Hematopoietic multipotent progenitor cell treated with erythropoietin and hydrocortisone succinate and interleukin-3 and kit ligand, for 6 days (in vitro differentiated cells): ENCODE results near the gene FADD.

Experiments
- DNase-seq: peaks from one replicate; pipeline ENCODE4 v3.0.0-alpha.2; 2015

The FADD gene, protein sequence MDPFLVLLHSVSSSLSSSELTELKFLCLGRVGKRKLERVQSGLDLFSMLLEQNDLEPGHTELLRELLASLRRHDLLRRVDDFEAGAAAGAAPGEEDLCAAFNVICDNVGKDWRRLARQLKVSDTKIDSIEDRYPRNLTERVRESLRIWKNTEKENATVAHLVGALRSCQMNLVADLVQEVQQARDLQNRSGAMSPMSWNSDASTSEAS

DNA sequence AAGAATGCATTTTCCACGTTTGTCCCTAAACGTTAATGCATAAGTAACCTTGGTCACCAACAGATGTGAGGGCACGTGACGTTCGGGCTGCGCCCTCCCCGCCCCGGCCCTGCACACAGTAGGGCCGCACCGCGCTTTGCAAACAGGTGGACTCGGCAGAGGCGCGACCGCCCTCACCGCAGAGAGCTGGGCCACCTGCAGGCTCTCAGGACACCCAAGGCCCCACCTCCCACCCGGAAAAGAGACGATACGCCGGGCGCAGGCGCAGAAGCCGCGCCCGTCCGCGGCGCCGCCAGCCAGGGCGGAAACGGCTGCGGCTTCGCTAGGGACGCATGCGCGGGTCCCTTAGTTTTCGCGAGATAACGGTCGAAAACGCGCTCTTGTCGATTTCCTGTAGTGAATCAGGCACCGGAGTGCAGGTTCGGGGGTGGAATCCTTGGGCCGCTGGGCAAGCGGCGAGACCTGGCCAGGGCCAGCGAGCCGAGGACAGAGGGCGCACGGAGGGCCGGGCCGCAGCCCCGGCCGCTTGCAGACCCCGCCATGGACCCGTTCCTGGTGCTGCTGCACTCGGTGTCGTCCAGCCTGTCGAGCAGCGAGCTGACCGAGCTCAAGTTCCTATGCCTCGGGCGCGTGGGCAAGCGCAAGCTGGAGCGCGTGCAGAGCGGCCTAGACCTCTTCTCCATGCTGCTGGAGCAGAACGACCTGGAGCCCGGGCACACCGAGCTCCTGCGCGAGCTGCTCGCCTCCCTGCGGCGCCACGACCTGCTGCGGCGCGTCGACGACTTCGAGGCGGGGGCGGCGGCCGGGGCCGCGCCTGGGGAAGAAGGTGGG, at the start of gene FADD:
TSS of gene FADD (plus strand) at position 377 of the 831 bp plus-strand sequence. CDS start at position 541, 164 bp downstream.
- peak; percentile 97 for DNase-seq

DNA sequence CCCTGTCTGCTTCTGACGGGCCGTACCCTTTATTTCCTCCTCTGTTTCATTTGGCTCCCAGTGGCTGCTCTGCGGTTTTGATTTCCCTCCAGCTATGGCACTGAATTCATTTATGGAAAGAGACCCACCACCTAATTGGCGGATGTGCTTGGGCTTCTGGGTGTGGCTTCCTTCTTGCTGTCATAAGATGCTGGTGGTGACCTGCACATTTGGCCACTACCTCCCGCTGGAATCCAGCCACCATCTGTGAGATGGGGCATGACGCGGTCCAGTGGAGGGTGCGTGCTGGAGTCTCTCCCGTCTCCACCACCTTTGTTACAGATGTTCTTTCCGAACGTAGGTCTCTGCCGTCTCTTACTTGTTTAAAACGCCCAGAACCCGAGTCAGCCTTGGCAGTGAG, 47.7 kb upstream of the FADD start:
- DNase-seq = no peak

DNA sequence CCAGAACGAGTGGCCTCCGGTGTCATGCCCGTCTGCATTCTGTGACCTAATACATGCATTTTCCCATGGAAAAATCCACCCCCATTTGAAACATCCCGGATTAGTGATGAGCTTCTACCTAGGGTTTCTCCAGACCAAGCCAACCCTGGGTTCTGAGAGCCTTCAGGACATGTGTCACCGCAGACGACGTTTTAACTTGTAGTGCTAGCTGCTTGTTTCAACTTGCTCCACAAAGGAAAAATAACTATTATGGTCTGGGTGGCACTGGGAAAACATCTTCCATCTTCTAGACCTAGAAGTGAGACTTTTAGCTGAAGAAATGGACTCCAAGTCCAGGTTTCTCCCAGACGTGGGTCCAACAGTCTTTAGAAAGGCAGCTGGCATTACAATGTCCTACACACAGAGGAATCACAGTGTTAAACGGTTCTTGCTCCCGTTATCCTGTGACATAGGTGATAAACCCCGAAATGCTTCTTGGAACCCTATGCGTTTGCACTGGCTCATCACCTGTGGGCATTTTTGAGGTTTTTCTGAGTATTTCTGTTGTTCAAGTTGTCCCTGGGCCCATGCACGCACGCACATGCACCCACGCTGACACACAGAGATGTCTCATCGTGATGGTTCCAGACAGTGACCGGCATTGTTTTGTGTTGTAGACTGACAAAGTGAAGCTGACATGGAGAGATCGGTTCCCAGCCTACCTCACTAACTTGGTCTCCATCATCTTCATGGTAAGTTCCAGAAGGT, 46.6 kb upstream of the FADD start:
- no peak for DNase-seq

DNA sequence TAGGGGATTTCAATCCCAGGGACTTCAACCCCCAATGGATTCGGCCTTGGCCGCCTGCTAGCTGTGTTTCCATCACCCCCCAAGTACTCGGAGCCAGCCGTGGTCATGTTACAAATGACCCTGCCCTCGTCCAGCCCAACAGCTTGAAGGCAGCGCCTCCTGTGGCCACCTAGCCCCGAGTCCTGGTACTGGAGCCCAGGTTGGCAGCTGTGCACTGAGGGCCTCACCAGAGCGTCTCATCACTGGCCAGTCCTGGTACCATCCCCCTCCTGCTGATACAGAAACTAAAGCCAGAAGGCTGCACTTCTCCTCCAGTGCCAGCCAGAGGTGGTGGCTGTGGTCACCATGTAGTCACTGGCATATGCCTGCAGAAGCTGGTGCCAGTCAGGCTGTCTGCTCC, 44.9 kb upstream of the FADD start:
- DNase-seq = peak; percentile 9

DNA sequence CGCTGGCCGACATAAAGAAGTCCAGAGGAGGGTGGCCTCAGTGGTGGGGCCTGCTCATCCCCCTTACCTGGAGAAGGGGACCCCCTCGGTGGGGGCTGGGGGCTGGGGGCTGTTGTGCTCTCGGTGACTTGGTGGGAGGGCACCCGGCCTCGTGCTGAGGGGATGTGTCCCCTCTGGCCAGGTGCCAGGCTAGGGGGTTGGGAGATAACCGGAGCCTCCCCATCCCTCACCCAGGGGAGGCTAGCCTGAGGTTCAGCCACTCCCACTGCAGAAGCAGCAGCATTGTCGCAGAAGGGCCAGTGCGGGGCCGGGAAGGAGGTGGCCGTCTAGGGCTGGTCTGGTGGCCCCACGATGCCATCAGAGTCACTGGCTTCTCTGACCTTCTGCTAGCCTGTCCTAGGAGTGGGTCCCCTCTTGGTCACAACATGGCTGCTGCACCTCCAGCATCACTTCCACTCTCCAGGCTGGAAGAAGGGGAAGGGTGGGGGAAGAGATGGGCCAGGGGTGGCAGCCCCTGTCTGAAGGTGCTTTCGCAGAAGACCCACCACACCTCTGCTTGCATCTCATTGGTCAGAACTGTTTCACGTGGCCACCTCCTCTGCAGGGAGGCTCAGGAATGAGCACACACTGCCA, 44.2 kb upstream of the FADD start:
- DNase-seq = no peak

DNA sequence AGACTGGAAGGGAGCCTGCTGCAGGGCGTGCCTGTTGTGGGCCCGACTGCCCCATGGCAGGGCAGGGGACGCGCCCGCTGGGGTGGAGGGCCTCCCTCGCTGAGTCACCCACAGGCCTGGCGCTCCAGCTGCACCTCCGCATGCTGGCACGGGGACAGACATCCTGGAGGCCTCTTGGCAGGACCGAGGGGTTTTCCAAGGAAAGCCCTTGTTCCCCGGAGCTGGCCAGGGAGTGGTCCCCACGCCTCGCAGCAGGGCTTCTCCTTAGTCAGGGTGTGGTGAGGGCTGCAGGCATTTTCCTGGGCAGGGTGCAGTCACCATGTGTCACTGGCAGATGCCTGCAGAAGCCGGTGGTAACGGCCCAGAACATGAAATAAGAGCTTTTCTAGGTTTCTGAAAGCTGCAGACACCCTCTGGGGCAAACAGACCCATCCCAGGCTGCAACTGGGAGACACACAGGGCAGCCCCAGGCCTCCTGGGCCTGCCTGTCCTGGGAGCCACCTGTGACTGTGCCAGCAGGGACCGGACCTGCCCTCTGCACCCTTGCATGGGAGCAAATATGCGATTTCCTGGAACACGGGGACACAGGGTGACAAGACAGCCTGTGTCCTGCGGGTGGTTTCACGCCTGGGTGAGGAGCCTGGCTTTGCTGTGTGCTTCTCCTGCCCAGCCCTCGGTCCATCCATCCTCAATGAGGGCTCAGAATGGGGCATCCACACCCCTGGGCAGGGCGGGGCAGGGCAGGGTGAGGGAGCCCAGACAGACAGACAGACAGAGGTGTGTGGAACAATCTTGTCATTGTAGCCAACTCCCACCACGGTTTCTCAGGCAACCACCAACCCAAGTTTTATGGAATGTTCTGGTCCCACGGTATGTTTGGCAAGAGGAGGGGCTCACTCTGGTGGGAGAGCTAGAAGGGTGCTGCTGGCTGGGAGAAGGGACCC, 43.2 kb upstream of the FADD start:
- no peak for DNase-seq

DNA sequence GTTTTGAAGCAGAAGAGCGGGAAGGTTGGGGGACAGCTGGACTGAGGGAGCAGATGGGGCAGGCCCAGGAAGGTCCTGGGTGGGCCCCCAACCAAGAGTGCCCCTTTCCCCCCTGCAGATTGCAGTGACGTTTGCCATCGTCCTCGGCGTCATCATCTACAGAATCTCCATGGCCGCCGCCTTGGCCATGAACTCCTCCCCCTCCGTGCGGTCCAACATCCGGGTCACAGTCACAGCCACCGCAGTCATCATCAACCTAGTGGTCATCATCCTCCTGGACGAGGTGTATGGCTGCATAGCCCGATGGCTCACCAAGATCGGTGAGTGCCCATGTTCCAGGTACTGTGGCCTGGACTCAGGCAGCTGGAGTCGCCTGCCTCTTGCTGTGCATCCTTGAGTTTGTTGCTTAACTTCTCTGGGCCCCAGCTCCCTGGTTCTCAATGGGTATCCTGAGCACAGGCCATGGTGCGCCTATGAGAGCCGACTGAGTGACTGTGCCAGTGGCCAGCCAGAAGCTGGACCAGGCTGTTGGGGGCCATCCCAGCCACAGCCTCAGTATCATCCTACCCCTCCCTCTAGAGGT, 42.0 kb upstream of the FADD start:
- no peak for DNase-seq

DNA sequence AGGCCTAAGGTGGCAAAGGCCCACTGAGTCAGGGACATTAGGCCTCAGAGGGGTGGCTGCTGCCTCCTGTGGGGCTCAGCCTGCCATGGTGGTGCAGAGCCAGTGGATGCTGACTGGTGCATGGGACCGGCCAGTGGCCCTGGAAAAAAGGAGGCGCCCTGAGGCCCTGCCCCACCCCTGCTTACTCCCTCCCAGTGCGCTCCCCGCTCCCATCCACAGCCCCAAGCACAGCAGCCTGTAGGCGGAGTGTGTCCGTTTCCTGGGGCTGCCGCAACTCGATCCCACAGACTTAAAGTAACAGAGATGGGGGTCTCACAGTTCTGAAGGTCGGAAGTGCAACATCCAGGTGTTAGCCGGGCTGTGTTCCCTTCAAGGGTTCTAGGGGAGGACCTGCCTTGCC, 38.4 kb upstream of the FADD start:
- no peak for DNase-seq

DNA sequence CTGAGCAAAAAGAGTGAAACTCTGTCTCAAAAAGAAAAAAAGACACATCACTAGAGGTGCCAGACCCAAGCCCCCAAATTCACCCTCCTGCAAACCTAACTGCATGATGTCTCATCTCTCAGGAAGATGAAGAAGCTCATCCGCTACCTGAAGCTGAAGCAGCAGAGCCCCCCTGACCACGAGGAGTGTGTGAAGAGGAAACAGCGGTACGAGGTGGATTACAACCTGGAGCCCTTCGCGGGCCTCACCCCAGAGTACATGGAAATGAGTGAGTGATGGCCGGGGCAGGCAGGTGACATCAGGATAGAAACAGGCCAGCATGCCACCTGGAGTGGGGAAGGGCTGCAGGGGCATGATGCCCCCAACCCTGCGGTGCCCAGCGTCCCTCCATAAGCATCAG, 36.0 kb upstream of the FADD start:
- no peak for DNase-seq

DNA sequence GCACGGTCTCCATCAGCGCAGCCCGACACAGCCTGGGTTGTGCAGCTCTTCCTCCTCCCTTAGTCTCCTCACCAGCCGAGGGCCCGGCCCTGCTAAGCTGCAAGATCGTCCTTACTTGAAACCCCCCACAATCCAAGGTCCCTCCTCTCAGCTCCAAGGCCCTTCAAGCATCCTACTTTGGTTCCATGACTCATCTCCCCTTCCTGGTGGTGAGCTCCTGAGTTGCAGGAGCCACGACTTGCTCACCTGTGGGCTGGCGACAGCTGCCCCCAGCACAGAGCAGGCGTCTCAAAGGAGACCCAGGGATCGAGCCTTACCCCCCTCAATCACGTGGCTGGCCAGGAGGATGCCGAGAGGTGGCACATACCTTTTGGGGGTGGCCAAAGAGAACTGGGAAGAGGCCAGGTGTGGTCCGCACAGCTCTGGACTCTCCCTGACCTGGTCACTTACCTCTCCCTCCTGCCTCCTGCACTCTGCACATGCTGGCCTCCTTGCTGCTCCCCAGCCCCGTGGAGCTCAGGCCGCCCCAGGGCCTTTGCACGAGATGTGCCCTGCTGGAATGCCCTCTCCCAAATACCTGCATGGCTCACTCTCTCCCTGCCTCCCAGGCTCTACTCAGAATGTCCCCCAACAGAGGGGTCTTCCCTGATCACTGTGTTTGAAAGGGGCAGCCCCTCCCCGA, 35.2 kb upstream of the FADD start:
- no peak for DNase-seq

DNA sequence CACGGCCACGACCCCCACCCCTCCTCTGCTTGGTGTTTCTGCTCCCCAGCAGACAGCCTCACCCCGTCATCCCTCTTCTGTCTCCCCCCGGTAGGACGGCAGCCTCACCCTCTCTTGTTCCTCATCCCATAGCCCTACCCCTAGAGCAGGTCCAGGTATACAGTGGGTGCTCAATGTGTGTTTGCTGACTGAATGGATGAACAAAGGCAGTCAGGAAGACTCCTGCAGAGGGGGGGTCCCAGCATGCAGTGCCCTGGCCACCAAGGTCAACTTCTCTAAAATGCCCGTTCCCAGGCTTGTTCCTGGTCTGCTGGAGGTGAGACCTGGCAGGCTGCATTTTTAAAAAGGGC, 34.7 kb upstream of the FADD start:
- no peak for DNase-seq

DNA sequence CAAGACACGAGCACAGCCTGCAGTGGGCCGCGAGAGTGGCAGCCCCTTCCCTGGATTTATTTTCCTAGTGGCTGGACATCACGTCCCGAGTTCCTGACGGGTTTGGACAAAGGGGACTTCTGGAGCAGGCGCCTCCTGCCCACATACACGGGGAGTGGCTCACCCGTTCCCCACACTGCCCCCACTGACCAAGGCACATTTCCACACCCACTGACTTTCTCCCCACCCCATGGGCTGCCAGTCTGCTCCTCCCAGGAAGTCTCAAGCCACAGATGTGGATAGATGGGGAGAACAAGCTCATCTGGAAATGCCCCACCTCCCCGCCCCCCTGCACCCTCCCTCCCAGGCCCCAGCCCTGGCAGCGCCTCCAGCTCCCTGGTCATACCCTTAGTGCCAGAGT, 34.0 kb upstream of the FADD start:
- no peak for DNase-seq

DNA sequence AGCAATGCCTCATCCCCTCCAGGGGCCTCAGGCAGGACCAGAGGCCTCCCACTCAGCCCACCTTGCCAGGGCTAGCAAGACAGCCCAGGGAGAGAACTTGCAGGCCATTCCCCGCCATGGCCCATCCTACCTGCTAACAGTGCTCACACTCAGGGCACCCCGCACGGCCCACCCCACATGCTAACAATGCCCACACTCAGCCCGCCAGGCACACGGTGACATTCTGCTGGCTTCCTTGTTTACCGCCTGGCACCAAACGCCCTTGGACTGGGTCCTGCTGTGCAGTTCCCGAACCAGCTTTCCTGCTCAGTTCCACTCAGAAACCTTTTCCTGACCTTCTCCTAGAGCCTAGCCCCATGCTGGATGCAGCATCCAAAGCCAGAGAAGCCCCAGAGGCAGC, 33.5 kb upstream of the FADD start:
- no peak for DNase-seq

DNA sequence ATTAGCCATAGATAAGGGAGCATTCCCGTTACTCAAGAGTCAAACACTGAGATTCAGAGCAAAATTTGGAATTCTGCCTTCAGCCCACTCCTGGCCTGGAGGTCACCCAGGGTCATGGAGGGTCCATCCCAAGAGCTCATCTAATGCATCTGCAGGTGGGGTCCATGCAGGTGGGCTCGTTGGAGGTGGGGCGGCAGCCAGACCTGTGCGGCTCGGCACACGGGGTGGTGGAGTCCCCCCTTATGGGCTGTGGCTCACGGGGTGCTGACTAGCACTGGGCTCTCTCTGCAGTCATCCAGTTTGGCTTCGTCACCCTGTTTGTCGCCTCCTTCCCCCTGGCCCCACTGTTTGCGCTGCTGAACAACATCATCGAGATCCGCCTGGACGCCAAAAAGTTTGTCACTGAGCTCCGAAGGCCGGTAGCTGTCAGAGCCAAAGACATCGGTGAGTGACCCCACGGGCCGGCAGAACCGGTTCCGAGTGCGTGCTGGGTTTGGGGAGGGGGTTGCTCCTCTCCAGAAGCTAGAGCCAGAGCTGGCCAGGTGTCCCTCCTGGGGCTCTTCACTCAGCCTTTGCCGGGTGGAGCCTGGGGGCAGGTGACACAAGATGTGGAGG, 32.4 kb upstream of the FADD start:
- DNase-seq = no peak

DNA sequence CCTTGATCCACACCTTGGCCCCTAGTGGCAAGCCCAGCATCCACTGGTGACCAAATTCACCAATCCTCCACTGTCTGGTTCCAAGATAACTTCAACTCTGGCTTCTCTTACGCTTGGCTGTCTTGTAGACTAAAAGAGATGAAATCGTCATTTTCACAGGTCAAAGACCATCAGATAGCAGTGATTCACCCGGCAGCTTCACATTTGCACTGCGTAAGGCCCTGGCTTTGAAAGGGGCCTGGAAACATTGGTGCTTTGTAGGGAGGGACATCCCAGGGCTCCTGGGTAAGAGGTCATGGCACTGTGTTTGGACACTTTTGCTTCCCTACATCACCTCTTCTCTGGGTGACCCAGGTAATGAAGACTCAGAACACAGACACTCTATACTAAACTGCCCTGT, 30.1 kb upstream of the FADD start:
- no peak for DNase-seq

DNA sequence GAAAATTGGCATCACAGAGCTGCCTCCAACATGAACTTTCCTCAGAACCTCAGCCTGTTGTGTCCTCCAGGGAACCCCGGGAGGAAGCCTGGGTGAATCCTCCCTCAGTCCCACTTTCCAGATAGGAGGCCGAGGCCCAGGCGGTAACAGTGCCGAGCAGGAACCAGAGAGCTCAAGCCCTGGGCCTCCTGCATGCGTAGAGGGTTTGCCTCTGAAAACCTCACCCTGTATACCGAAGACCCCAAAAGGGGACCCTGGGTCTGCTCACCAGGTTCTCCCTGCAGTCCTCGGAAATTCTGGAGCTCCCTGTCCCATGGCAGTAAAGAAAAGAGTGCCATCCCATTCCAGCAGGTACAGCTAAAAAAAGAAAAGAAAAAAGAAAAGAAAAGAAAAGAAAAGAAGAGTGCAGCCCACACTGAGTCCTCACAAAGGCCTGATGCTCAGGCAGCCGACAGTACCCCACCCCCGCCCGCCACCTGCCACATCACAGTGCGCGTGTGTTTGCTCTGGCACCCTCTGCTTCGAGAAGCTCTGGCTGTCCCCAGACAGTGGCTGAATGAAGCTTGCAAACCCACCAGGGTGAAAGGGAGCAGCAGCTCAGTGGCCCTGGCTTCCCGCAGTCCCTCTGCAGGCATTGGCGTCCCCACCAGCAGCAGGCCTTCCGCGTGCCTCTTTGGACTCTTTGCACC, 28.4 kb upstream of the FADD start:
- DNase-seq = no peak

DNA sequence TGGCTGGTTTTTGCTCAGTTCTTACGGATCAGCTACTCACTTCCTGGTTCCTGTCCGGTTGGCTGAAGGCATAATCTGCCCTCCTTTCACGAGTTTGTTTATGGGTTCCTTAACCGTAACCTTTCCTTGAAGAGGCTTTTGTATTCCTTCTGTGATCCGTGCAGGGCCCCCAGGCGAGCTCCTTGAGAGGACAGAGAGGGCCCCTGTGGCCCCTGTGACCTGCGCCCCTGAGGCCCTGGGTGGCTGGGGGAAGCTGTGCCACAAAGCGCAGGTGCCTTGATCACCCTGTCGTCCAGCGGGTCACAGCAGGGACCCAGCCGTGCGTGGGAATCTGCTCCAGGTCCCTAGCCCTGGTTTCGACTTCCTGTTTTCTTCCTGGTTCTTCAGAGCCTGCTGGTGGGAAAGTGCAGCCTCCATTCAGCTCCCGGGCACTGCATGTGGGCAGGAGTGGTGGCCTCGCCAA, 27.8 kb upstream of the FADD start:
- DNase-seq = no peak

DNA sequence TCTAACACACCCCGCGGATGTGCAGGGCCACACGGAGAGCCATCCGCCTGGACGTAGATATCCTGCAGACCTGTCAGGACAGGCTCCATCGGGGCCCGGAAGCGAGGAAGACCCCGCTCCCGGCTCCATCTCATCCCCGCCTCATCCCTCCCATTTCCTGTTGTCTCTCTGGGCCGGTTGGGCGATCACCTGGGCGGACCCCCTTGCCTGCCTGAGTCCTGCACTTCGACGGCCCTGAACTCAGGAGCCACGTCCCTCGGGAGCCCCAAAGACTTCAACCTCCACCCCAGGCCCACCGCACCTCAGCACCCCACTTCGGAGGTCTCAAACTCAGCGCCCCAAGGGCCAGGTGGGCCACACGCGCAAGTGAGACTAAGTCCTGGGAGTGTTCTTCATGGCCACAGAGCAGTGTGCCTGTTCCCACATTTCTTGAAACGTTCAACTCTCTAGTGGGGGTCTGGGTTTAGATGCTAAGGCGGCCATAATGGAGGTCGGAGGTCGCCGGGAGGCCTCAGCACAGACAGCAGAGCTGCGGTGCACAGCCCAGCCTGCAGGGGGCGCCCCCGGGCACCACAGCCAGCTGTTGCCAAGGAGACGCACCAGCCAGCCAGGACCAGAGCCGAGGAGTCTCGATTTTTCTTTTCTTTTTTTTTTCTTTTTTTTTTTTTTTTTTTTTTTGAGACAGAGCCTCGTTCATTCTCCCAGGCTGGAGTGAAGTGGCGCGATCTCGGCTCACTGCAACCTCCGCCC, 26.0 kb upstream of the FADD start:
- peak; percentile 63 for DNase-seq

DNA sequence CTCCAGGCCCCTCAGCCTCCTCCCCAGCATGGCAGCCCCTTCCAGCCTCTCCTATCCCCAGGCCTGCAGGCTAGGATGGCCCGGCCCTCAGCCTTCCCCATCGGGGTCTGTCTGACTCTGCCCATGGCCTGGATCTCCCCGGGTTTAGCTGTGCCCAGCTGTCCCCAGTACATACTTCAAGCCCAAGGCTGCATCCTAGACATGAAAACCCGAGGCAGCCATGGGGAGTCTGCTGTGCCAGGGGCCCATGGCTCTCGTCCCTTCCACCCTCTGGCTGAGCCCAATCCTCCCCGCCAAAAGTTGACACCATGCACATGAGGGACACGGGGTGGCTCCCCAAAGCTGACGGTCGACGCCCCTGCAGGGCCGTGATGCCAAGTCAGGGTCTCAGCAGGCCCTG, 22.2 kb upstream of the FADD start:
- no peak for DNase-seq
